Measurements from ENCODE around the gene FIGNL1.
"Not testable (repeated sequence)": the region's sequence is repeated elsewhere in the genome, so short reads cannot be mapped to it uniquely, and the experiment has no call there.

FIGNL1 gene

DNA sequence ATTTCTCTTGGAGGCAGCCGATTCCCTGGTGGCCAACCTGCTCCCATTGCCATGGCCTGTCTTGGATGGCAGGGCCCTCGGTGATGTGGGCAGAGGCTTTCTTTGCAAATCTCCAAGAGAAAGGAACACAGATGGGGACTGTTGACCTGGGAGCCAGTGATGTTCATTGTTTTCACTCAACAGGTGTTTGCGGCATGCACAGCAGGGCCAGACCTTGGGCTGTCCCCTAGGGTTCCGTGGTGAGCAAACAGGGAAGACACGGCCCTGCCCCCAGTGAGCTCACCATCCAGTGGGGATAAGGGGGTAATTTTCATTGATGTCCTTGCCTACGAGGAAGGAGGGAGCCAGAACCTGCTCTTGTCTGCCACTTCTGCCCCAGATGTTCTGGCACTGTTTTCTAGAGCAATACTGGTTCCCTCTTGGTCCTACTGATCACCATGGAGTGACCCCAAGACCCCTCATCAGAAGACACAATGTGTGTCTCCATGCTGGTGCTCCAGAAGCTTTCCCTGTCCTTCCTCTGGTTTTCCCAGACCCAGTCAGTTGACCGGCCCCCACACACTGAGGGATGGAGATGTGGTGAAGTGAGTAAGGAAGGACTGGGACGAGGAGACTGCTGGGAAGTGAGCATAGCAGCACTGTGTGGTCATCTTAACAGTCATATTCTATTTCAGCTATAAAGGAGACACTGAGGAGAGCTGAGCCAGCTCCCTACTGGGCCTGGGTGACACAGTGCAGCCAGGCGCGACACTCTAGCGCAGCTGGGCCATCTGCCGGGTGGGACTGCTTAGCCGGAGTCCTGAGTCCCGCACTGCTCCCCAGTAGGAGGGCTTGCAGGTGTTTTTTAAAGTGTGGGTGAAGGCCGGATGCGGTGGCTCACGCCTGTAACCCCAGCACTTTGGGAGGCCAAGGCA lies 20.4 kb upstream of the FIGNL1 start:
- no peak for DNase-seq

DNA sequence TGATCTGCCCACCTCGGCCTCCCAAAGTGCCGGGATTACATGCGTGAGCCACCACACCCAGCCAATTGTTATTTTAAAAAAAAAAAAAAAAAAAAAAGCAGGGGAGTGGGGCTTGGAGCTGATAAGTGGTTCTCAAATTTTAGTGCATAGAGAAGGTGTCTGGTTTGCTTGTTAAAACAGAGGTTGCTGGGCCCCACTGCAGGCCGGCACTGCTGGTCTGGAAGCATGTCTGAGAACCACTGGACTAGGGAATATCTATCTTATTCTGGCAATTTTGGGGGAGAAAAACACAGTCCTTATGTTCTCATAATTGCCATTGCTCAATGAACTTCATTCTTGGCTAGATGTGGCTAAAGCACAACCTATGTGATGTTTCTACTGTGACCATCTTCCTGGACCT lies 19.0 kb upstream of the FIGNL1 start:
- no peak for DNase-seq

GRCh38 chr7:50467817-50468610 lies 17.9 kb upstream of the FIGNL1 start:
- DNase-seq: peak; percentile 33

DNA sequence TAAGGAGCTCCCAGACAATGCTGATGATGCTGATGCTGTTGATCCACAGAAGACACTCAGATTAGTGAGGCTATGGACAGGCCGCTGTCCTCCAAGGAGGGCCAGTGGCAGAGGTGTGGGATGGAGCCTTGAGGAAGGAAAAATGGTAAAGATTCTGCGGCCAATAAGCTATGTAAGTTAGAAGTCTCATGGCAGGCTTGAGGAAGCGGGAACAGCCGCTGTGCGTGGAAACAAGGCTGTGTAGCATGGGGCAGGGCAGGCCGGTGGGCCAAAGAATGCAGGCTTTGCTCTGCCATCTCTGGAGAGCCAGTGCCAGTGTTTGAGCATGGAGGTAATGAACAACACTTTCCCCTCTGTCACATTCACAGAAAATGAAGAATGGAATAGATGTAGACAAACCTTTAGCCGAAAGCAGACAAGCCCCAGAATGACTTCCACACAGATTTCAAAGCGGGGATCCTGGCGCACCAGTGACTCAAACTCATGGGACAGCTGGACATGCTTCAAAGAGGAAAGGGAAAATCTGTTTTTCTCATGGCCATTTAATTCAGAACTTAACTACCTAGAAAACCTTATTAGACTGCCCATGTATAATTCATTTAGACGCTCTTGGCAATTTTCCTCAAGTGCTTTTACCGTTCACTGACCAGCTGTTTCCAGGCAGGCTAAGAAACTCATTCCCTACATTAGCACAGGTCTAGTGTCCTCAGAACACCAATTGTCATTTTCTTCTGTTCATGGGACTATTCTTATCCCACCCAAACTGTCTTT lies 16.9 kb upstream of the FIGNL1 start:
- no peak for DNase-seq

GRCh38 chr7:50463035-50463434 lies 12.9 kb upstream of the FIGNL1 start:
- no peak for DNase-seq

- DNase-seq: no peak
Observed at GRCh38 chr7:50462361-50462760, 12.2 kb upstream of the FIGNL1 start.

DNA sequence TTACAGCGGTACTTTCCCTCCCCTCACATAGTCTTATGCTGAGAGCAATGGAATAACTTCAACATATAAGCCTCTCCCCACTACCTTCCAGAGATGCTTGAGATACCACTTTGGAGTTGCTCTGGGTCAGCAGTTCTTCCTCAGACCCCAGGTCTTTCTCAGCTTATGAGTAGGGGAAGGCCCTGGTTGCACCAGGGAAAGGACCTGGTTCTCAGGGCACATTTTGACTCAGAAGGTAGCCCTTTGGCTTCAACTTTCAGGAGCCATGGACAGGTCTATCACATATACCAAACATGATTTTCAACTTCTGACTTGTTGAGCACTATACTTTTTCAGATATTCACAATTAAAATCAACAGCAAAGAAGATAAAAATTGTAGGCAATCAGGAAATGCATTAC lies 11.5 kb upstream of the FIGNL1 start:
- DNase-seq: no peak

DNA sequence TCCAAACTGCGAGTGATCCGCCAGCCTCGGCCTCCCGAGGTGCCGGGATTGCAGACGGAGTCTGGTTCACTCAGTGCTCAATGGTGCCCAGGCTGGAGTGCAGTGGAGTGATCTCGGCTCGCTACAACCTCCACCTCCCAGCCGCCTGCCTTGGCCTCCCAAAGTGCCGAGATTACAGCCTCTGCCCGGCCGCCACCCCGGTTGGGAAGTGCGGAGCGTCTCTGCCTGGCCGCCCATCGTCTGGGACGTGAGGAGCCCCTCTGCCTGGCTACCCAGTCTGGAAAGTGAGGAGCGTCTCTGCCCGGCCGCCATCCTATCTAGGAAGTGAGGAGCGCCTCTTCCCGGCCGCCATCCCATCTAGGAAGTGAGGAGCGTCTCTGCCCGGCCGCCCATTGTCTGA lies 9.0 kb upstream of the FIGNL1 start:
- DNase-seq: not testable (repeated sequence)

DNA sequence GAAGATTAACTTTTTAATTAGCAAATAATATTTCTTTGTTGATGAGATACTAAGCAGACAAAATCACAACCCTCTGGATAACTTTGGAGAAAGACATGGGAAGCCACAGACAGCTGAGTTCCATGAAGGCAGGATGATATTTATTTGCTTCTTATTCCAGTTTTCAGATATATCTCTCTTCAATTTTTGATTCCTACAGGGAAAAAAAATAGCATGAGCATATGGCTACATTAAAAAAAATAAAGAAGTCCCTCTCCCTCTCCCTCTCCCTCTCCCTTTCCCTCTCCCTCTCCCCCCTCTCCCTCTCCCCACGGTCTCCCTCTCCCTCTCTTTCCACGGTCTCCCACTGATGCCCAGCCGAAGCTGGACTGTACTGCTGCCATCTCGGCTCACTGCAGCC lies 8.5 kb upstream of the FIGNL1 start:
- DNase-seq: not testable (repeated sequence)

DNA sequence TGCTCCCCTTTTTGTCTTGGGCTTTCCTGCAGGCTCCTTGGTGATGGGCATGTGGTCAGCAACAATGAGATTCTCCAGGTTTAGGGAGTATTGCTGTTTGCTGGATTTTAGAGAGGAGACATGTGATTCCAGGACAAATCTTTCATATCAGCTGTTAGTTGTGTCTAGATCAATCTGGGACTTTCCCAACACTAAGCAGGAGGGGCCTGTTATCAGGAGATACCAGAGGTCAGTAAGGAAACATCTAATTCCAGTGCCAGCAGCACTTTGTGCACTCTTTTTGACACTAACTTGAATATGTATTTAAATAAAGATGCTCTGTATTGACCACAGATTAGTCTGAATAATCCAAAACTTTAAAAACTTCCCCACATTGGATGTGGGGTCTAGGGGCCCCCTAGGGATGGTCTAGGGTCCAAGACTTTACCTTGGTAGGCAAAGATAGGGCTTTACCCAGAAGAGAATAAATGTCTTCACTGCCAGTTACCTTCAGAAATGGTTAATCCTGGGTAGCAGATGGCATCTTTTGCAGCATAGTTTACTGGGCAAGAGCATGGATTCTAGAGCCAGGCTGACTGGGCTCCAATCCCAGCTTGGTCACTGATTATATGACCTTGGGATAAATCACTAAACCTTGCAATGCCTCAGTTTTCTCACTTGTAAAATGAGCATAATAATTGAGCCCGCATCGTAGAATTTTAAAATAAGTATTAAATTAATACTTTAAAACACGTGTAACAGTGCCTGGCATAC lies 6.4 kb upstream of the FIGNL1 start:
- DNase-seq: no peak

DNA sequence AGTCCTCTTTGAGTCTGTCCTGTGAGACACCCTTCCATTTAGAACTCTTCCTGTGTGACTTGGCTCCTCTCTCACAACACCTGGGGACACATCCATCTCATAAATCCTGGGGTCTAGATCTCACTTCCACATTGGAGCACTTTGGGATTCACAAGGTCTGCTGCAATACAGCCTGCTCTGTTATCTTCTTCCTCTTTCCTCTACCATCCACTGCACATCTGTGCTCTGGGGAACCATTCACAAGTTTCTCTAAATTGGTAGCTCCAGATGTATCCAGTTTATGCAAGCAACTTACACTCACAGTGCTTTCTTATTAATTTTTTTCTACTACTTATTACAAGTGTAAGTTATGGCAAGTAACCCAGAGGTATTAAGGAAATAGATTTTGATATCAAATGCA lies 5.5 kb upstream of the FIGNL1 start:
- DNase-seq: no peak

DNA sequence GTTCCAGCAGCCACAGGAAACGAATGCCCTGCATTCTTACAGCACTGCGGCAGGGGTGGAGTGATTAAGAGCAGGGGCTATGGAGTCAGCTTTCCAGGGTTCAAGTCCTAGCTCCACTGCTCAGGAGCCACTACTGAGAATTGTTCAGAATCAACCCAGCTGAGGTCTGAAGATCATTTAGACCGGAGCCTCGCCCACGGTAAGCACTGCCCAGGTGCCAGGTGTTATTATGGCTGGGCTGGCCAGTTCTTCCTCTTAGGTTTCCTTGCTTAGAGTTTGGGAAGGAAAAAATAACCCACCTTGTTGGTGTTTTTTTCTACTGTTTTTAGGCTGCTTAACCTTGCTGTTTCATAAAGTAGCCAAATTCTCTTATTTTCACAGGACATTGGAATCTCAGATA lies 4.8 kb upstream of the FIGNL1 start:
- no peak for DNase-seq

GRCh38 chr7:50450590-50451032 lies 461 bp upstream of the FIGNL1 start:
- no peak for DNase-seq

DNA sequence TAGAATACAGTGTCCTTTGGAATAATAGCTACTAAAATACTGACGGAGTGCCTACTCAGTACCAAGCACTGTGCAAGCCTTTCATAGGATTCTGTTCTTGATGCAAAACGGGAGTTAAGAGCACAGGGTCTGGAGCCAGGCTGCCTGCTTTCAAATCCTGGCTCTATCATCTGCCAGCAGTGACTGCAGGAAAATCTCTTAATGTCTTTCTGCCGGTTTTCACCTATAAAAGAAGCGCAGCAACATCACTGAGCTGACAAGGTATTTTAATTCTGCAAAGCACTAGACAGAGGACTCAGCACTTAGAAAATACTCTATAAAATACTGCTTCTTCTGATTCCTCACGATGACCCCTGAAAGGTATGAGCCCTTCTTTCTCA lies 659 bp downstream of the FIGNL1 start:
- DNase-seq: no peak

DNA sequence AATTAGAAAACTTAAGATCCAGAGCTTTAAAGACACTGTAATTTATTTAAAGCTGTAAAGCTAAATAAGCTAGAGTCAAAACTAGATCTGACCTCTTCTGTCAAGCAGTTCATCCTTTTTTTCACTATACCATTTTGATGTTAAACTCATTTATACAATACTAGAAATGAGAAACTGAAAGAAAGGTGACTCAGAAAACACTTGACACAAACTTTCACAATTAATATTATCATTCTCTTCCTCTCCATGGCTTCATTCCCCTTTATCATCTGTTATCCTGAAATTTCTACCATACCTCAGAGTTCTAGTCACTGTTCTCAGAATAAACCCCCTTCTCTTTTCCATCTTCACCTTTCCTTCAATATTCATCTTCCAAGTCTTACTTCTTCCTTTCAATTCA lies 1.3 kb downstream of the FIGNL1 start:
- no peak for DNase-seq

- no peak for DNase-seq
Observed at GRCh38 chr7:50446542-50446960, 3.6 kb downstream of the FIGNL1 start.

DNA sequence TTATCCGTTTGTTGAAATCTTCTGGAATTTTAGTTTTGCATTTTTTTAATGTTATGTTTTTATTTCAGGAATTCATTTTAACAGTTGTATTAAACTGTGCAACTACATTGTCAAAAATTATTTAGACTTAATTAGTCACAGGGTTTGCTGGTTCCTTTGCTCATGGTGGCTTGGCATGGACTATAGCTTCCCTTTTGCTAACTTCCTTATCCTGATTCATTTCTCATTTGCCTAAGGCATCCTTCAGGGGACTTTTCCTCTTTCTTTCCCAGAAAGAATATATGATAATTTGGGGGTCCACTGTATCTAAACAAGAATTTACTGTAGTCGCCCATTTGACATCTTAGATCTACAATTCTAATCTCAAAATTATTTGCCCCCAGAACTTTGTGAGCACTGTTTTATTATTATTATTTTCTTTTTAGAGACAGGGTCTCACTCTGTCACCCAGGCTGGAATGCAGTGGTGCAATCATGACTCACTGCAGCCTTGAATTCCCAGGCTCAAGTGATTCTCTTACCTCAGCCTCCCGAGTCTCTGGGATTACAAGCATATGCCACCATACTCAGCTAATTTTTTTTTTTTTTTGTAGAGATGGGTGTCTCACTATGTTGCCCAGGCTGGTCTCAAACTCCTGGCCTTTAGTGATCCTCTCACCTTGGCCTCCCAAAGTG lies 13.9 kb downstream of the FIGNL1 start:
- DNase-seq: no peak

DNA sequence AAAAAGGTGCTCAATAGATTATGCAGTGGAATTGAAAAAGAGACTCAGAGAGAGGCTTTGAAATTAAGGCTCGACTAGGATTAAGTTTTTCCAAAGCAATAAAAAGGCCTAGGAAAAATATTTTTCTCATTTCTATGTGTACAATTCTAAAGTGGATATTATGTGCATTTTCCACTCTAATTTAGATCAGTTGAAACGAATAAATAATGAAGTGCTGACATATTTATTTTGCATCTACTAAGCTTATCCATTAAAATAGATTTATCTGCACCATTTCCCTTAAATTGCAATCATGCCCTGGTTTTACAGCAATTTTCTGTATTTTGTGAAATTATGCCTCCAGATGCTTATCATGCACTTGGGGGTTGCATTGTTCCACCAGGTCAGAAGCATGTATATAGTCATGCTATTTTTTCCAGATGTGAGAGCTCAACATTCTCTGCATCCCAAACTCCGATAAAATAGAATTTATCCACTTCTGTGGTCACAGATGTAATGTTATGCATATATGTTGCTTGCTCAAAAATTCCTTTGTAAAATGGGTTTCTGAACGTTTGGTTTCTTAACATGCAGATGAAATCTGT lies 18.3 kb downstream of the FIGNL1 start:
- DNase-seq: no peak

GRCh38 chr7:50431316-50431715 lies 18.8 kb downstream of the FIGNL1 start:
- no peak for DNase-seq

- no peak for DNase-seq
Observed at GRCh38 chr7:50428911-50429310, 21.2 kb downstream of the FIGNL1 start.

DNA sequence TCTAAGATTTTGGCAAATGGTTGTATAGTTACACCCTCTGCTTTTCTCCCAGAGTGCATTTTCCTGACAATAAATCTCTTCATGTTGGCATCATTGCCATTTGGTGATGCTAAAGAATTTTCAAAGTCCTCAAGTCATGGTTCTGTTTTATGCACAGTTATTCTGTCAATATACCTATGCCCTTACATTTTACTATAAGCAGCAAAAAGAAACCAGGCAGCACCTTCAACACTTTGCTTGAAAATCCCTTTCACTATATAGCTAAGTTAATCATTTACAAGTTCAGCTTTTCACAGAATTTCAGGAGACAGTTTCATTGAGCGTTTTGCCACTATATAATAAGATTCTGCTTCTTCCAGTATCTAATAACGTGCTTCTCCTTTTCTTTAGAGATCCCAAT lies 22.6 kb downstream of the FIGNL1 start:
- DNase-seq: no peak
